Measurements from ENCODE around the gene CDK18.

The CDK18 gene

GRCh38 chr1:205527931-205528330 is 23.5 kb downstream of the CDK18 start:
- Histone ChIP-seq H3K9ac (ENCODE audit: low read length) (no peak overlapping the region), H3K27me3 (ENCODE audit: control insufficient read depth, insufficient read depth, low read length) (no peaks in the 10 kb centered on the region), H3K9me3 (ENCODE audit: control insufficient read depth, low read depth, low read length) (no peaks in the 10 kb centered on the region), H3K4me1 (ENCODE audit: control insufficient read depth, low read depth, low read length) (peaks cover 5% of the 10 kb centered on the region), H3K36me3 (ENCODE audit: control insufficient read depth, low read depth, low read length) (peaks cover 12% of the 10 kb centered on the region), H3K4me3 (ENCODE audit: low read length) (no peak overlapping the region), H3K27ac (ENCODE audit: low read length) (no peak overlapping the region)

GRCh38 chr1:205528446-205528886 is 24.0 kb downstream of the CDK18 start:
- peaks cover 4% of the 10 kb centered on the region for H3K4me1 ChIP-seq (ENCODE audit: control insufficient read depth, low read depth, low read length)
- no peak overlapping the region for H3K4me3 ChIP-seq (ENCODE audit: low read length)
- H3K9ac ChIP-seq (ENCODE audit: low read length), result no peak overlapping the region
- peaks cover 12% of the 10 kb centered on the region for H3K36me3 ChIP-seq (ENCODE audit: control insufficient read depth, low read depth, low read length)
- no peak overlapping the region for H3K27ac ChIP-seq (ENCODE audit: low read length)
- H3K27me3 ChIP-seq (ENCODE audit: control insufficient read depth, insufficient read depth, low read length), result no peaks in the 10 kb centered on the region
- H3K9me3 ChIP-seq (ENCODE audit: control insufficient read depth, low read depth, low read length), result no peaks in the 10 kb centered on the region

GRCh38 chr1:205528887-205529825 is 24.7 kb downstream of the CDK18 start:
- Histone ChIP-seq H3K4me3 (ENCODE audit: low read length) (no peak overlapping the region), H3K9ac (ENCODE audit: low read length) (no peak overlapping the region), H3K27ac (ENCODE audit: low read length) (no peak overlapping the region), H3K4me1 (ENCODE audit: control insufficient read depth, low read depth, low read length) (no peaks in the 10 kb centered on the region), H3K27me3 (ENCODE audit: control insufficient read depth, insufficient read depth, low read length) (peaks cover 3% of the 10 kb centered on the region), H3K36me3 (ENCODE audit: control insufficient read depth, low read depth, low read length) (peaks cover 12% of the 10 kb centered on the region), H3K9me3 (ENCODE audit: control insufficient read depth, low read depth, low read length) (no peaks in the 10 kb centered on the region)

- Histone ChIP-seq H3K27me3 (ENCODE audit: control insufficient read depth, insufficient read depth, low read length) (peaks cover 7% of the 10 kb centered on the region), H3K9me3 (ENCODE audit: control insufficient read depth, low read depth, low read length) (no peaks in the 10 kb centered on the region), H3K9ac (ENCODE audit: low read length) (no peak overlapping the region), H3K4me3 (ENCODE audit: low read length) (no peak overlapping the region), H3K36me3 (ENCODE audit: control insufficient read depth, low read depth, low read length) (peaks cover 12% of the 10 kb centered on the region), H3K27ac (ENCODE audit: low read length) (no peak overlapping the region), H3K4me1 (ENCODE audit: control insufficient read depth, low read depth, low read length) (no peaks in the 10 kb centered on the region)
These were observed 25.6 kb downstream of the CDK18 start for GRCh38 chr1:205530116-205530515.

DNA sequence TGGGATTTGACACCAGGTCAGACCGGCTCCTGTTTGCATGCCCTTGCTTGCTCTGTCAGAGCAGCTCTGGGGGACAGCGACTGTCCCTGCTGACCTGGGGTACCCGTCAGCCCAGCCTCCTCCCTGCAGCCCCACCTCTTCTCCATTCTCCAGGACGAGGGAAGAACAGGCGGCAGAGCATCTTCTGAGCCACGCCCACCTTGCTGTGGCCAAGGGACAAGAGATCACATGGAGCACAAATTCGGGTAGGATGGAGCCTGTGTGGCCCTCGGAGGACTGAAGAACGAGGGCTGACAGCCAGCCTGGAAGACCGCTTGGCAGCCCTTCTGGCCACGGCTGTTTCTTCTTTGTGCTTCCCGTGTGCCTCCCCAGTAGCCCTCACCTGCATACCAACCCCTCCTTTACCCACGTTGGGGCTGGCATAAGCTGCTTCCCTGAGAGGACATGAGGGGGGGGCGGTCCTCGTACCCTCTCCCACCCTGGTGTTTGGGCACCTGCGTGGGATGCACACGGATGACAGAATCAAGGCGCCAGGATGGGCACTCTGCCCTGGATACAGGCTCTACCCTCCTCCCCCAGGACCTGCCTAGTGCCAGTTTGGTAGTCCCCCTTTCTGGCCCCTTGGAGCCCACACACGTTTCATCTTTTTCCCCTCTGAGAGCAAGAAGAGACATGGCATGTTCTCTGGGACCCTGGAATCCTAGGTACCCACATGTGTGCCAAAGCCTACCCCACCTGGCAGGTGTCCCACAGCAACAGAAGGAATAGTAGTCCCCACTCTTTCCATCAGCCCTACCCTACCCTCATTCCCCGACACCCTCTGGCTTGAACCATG is 26.9 kb downstream of the CDK18 start:
- Histone ChIP-seq H3K27ac (ENCODE audit: low read length) (no peak overlapping the region), H3K27me3 (ENCODE audit: control insufficient read depth, insufficient read depth, low read length) (peaks cover 7% of the 10 kb centered on the region), H3K4me3 (ENCODE audit: low read length) (no peak overlapping the region), H3K9me3 (ENCODE audit: control insufficient read depth, low read depth, low read length) (no peaks in the 10 kb centered on the region), H3K9ac (ENCODE audit: low read length) (no peak overlapping the region), H3K36me3 (ENCODE audit: control insufficient read depth, low read depth, low read length) (peaks cover 12% of the 10 kb centered on the region), H3K4me1 (ENCODE audit: control insufficient read depth, low read depth, low read length) (no peaks in the 10 kb centered on the region)

- H3K4me1 ChIP-seq (ENCODE audit: control insufficient read depth, low read depth, low read length), result no peaks in the 10 kb centered on the region
- no peak overlapping the region for H3K9ac ChIP-seq (ENCODE audit: low read length)
- H3K4me3 ChIP-seq (ENCODE audit: low read length), result no peak overlapping the region
- no peaks in the 10 kb centered on the region for H3K9me3 ChIP-seq (ENCODE audit: control insufficient read depth, low read depth, low read length)
- peaks cover 10% of the 10 kb centered on the region for H3K36me3 ChIP-seq (ENCODE audit: control insufficient read depth, low read depth, low read length)
- peaks cover 15% of the 10 kb centered on the region for H3K27me3 ChIP-seq (ENCODE audit: control insufficient read depth, insufficient read depth, low read length)
- no peak overlapping the region for H3K27ac ChIP-seq (ENCODE audit: low read length)
These were observed 27.8 kb downstream of the CDK18 start for GRCh38 chr1:205532026-205532898.

- Histone ChIP-seq H3K9me3 (ENCODE audit: control insufficient read depth, low read depth, low read length) (no peaks in the 10 kb centered on the region), H3K27ac (ENCODE audit: low read length) (no peak overlapping the region)
These were observed 28.7 kb downstream of the CDK18 start for GRCh38 chr1:205532996-205533735.

GRCh38 chr1:205533748-205534443 is 29.4 kb downstream of the CDK18 start:
- no peak overlapping the region for H3K4me3 ChIP-seq (ENCODE audit: low read length)
- H3K27ac ChIP-seq (ENCODE audit: low read length), result no peak overlapping the region
- H3K27me3 ChIP-seq (ENCODE audit: control insufficient read depth, insufficient read depth, low read length), result peaks cover 20% of the 10 kb centered on the region
- H3K36me3 ChIP-seq (ENCODE audit: control insufficient read depth, low read depth, low read length), result peaks cover 10% of the 10 kb centered on the region
- H3K9ac ChIP-seq (ENCODE audit: low read length), result no peak overlapping the region
- no peaks in the 10 kb centered on the region for H3K9me3 ChIP-seq (ENCODE audit: control insufficient read depth, low read depth, low read length)
- H3K4me1 ChIP-seq (ENCODE audit: control insufficient read depth, low read depth, low read length), result no peaks in the 10 kb centered on the region

More at GRCh38 chr1:205532996-205533735, 28.7 kb downstream of the CDK18 start:
- Histone ChIP-seq H3K9ac (ENCODE audit: low read length) (no peak overlapping the region), H3K27me3 (ENCODE audit: control insufficient read depth, insufficient read depth, low read length) (peaks cover 20% of the 10 kb centered on the region), H3K4me1 (ENCODE audit: control insufficient read depth, low read depth, low read length) (no peaks in the 10 kb centered on the region), H3K36me3 (ENCODE audit: control insufficient read depth, low read depth, low read length) (peaks cover 10% of the 10 kb centered on the region), H3K4me3 (ENCODE audit: low read length) (no peak overlapping the region)

- Histone ChIP-seq H3K9ac (ENCODE audit: low read length) (no peak overlapping the region), H3K4me3 (ENCODE audit: low read length) (no peak overlapping the region), H3K27ac (ENCODE audit: low read length) (no peak overlapping the region), H3K4me1 (ENCODE audit: control insufficient read depth, low read depth, low read length) (no peaks in the 10 kb centered on the region), H3K27me3 (ENCODE audit: control insufficient read depth, insufficient read depth, low read length) (peaks cover 20% of the 10 kb centered on the region), H3K9me3 (ENCODE audit: control insufficient read depth, low read depth, low read length) (no peaks in the 10 kb centered on the region), H3K36me3 (ENCODE audit: control insufficient read depth, low read depth, low read length) (peaks cover 10% of the 10 kb centered on the region)
These were observed 30.0 kb downstream of the CDK18 start for GRCh38 chr1:205534444-205534985.

DNA sequence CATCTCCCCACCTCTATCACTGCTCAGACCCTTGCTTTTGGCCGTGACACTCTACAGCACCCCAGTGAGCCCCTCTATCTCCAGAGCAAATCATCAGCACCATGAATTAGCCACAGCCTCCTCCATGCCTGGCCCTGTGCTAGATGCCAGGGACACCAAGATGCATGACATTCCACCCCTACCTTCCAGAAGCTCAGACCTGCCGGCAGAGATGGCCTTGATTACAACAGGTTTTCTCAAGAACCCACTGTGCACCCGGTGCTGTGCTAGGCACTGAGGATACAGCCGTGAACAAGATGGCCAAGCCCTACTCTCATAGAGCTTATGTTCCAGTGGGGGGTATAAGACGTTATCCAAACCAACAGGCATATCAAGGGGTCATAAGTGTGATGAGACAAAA is 30.6 kb downstream of the CDK18 start:
- Histone ChIP-seq H3K4me1 (ENCODE audit: control insufficient read depth, low read depth, low read length) (no peaks in the 10 kb centered on the region), H3K4me3 (ENCODE audit: low read length) (no peak overlapping the region), H3K9ac (ENCODE audit: low read length) (no peak overlapping the region), H3K9me3 (ENCODE audit: control insufficient read depth, low read depth, low read length) (no peaks in the 10 kb centered on the region), H3K27ac (ENCODE audit: low read length) (no peak overlapping the region), H3K36me3 (ENCODE audit: control insufficient read depth, low read depth, low read length) (peaks cover 10% of the 10 kb centered on the region), H3K27me3 (ENCODE audit: control insufficient read depth, insufficient read depth, low read length) (peaks cover 20% of the 10 kb centered on the region)
